Gastrocnemius medialis (tissue), 4 donors: ENCODE measurements around the gene PGS1. TPM values are rescaled to one million over a fixed set of nuclear protein-coding genes. Genes with fewer than 3 reads are reported as not detected.

Experiments
- ATAC-seq, 2 donors: fragments of 150-250 bp; one replicate each; pipeline ENCODE4 v1.9.1; 2016
- DNase-seq, 2 donors: peaks; one replicate each; pipeline ENCODE4 v3.0.0-alpha.2; 2019
- H3K27ac ChIP-seq, 4 donors: fragments of 200-600 bp; sonication (generic); 1 replicate in 1 of 4; 2 replicates in 3 of 4; pipeline ENCODE4 v1.5.1; 2016 to 2018; ENCODE audit warnings: mild to moderate bottlenecking in 2 of 4, moderate library complexity in 1 of 4
- H3K27me3 ChIP-seq, 3 donors: fragments of 200-600 bp; sonication (generic) in 2 of 3; 1 replicate in 1 of 3; 2 replicates in 2 of 3; pipeline versions ENCODE4 v1.5.1 to v1.6.0; 2016 to 2019; ENCODE audit warnings: mild to moderate bottlenecking in 1 of 3, moderate library complexity in 1 of 3
- H3K36me3 ChIP-seq, 2 donors: fragments of 200-600 bp; sonication (generic) in 1 of 2; one replicate each; pipeline ENCODE4 v1.5.1; 2017 to 2018
- H3K4me1 ChIP-seq, 2 donors: fragments of 200-600 bp; sonication (generic) in 1 of 2; one replicate each; pipeline ENCODE4 v1.5.1; 2016 to 2017; ENCODE audit warnings: mild to moderate bottlenecking in 2 of 2
- H3K4me3 ChIP-seq, 4 donors: fragments of 200-600 bp; sonication (generic) in 3 of 4; 1 replicate in 1 of 4; 2 replicates in 3 of 4; pipeline ENCODE4 v1.5.1; 2016 to 2019; ENCODE audit warnings: mild to moderate bottlenecking in 2 of 4
- H3K9me3 ChIP-seq, 3 donors: fragments of 200-600 bp; sonication (generic) in 2 of 3; 1 replicate in 1 of 3; 2 replicates in 2 of 3; pipeline ENCODE4 v1.5.1; 2016 to 2019
- POLR2A ChIP-seq, 2 donors: fragments of 450-650 bp; IDR thresholded peaks; one replicate each; pipeline ENCODE4 v1.6.1; 2017; ENCODE audit warnings: antibody characterized with exemption in 2 of 2, mild to moderate bottlenecking in 2 of 2, moderate library complexity in 2 of 2
- in situ Hi-C, 4 donors: fragments of 200-750 bp; cut with MboI; loops; one replicate each; pipeline versions ENCODE4 v1.15.0 to v1.8.0; 2017; ENCODE audit warnings: low sequenced_read_pairs in 4 of 4
- intact Hi-C: fragments of 100-400 bp; cut with DNase I; formaldehyde crosslinking; loops from one replicate; pipeline ENCODE4 v1.15.1; 2023; ENCODE audit warnings: low total_unique reads
- total RNA-seq, 4 donors: library from RNA; depleted of rRNA; stranded (reverse); fragments of >200 nt; gene quantifications; one replicate each; pipeline versions ENCODE4 v1.1.0 to v1.2.3, GENCODE V29; 2016
- TF ChIP-seq, protein P1 (sequence below), 5 experiments: fragments of 450-650 bp in 3 of 5; fragments of 200-600 bp in 2 of 5; sonication (generic) in 2 of 5; IDR thresholded peaks in 4 of 5; conservative IDR thresholded peaks in 1 of 5; 1 replicate in 4 of 5; 2 replicates in 1 of 5; pipeline ENCODE4 v1.5.1; 2016 to 2019; ENCODE audit warnings: antibody characterized with exemption in 5 of 5, mild to moderate bottlenecking in 3 of 5, moderate library complexity in 3 of 5

The PGS1 gene
- total RNA-seq, 4 donors from 2014 or later: 16.6 to 30.0 (median 21.8) TPM

DNA sequence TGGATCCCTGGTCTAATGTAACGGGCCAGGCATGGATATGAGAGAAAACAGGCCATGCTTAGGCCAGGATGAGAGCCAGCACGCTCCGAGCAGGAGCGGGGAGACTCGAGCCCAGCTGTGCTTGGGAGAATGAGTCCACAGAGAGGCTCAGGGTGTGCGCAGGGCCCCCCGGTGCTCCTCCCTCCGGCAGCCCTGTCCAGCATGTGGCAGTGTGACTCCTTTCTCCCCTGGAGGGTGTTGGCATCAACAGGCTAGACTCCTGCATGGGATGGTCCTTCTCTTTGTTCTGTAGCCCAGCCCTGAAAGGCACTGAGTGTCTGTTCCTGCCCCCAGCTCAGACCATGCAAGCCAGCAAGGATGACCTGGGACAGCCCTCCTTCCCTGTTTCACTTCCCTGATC, 23.4 kb downstream of the PGS1 start:
- Histone ChIP-seq H3K27me3 (no peaks in the 10 kb centered on the region), H3K9me3 (no peaks in the 10 kb centered on the region), H3K27ac (no peak overlapping the region), H3K36me3 (peaks cover 0 to 66% of the 10 kb centered on the region in 2 donors), H3K4me3 (no peak overlapping the region), H3K4me1 (peaks cover 31 to 37% of the 10 kb centered on the region in 2 donors)
- in situ Hi-C loops (no loop called here), intact Hi-C loops (no loop called here)
- no peak for TF ChIP-seq POLR2A (IDR thresholded peaks at IDR 0.05)
- TF ChIP-seq, protein P1, sequence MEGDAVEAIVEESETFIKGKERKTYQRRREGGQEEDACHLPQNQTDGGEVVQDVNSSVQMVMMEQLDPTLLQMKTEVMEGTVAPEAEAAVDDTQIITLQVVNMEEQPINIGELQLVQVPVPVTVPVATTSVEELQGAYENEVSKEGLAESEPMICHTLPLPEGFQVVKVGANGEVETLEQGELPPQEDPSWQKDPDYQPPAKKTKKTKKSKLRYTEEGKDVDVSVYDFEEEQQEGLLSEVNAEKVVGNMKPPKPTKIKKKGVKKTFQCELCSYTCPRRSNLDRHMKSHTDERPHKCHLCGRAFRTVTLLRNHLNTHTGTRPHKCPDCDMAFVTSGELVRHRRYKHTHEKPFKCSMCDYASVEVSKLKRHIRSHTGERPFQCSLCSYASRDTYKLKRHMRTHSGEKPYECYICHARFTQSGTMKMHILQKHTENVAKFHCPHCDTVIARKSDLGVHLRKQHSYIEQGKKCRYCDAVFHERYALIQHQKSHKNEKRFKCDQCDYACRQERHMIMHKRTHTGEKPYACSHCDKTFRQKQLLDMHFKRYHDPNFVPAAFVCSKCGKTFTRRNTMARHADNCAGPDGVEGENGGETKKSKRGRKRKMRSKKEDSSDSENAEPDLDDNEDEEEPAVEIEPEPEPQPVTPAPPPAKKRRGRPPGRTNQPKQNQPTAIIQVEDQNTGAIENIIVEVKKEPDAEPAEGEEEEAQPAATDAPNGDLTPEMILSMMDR (IDR thresholded peaks at IDR 0.05 in 4 of 5, conservative IDR thresholded peaks at IDR 0.05 in 1 of 5): no peak
- DNase-seq (no peak), ATAC-seq (no peak)

DNA sequence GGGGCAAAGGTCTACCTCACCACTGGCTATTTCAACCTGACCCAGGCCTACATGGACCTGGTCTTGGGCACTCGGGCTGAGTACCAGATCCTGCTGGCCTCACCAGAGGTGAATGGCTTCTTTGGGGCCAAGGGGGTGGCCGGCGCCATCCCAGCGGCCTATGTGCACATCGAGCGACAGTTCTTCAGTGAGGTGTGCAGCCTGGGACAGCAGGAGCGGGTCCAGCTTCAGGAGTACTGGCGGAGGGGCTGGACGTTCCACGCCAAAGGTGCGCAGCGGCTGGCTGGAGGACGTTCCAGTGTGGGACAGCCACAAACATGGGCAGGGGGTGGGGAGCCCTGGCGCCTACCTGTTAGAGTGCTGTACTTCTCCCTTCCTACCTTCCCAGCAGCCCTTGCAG, 25.4 kb downstream of the PGS1 start:
- Histone ChIP-seq H3K36me3 (peaks cover 0 to 60% of the 10 kb centered on the region in 2 donors), H3K9me3 (no peaks in the 10 kb centered on the region), H3K27ac (no peak overlapping the region), H3K4me1 (peaks cover 31 to 39% of the 10 kb centered on the region in 2 donors), H3K4me3 (no peak overlapping the region), H3K27me3 (no peaks in the 10 kb centered on the region)
- DNase-seq (no peak), ATAC-seq (no peak)
- TF ChIP-seq POLR2A (IDR thresholded peaks at IDR 0.05): no peak
- TF ChIP-seq, protein P1 (IDR thresholded peaks at IDR 0.05 in 4 of 5, conservative IDR thresholded peaks at IDR 0.05 in 1 of 5): no peak
- in situ Hi-C loops: no loop called here
- intact Hi-C loops: no loop called here

DNA sequence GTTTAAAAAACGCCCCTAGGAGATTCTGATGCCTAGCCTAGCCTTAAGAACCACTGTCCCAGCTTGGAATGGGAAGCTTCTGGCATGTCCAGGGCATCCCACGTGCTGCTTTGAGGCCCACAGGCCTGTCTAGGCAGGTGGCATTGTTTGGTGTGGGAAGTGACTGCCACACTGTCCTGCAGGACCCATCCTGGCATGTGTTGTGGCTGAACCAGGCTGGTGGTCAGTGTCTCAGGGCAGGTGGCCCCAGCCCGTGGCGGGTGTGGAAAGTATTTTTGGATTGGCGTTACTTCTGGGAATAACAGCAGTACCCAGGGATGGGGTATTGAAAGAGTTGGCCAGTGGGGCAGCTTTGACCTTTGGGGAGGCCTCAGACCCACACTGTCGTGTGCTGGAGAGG, 27.9 kb downstream of the PGS1 start:
- Histone ChIP-seq H3K36me3 (peaks cover 0 to 35% of the 10 kb centered on the region in 2 donors), H3K4me1 (peaks cover 52 to 53% of the 10 kb centered on the region in 2 donors), H3K27me3 (no peaks in the 10 kb centered on the region), H3K27ac (peak overlapping the region in 2 of 4 donors; percentile 74 to 95), H3K4me3 (no peak overlapping the region), H3K9me3 (no peaks in the 10 kb centered on the region)
- TF ChIP-seq, protein P1 (IDR thresholded peaks at IDR 0.05 in 4 of 5, conservative IDR thresholded peaks at IDR 0.05 in 1 of 5): no peak
- TF ChIP-seq POLR2A (IDR thresholded peaks at IDR 0.05): no peak
- DNase-seq (no peak), ATAC-seq (no peak)
- in situ Hi-C loops: no loop called here
- intact Hi-C loops: no loop called here

DNA sequence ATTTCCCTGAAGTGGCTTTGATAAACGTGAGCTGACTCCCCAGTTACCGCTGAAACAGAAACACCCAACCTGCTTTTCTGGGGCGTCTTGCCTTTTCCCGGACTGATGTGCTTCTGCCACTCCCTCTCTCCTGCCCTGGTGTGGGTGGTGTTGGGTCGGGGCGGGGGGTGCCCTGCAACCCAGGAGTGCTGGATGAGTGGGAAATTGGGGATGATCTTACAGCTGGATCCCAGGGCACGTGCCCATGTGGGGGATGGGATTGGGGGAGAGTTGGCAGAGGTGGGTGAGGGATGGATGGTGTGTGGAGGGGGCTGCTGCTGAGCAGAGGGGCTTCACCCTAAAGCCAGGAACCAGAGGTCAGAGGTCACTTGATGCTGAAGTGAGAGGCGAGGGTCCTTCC, 28.5 kb downstream of the PGS1 start:
- ATAC-seq: no peak
- Histone ChIP-seq H3K4me1 (peaks cover 57 to 58% of the 10 kb centered on the region in 2 donors), H3K27me3 (no peaks in the 10 kb centered on the region), H3K27ac (peak overlapping the region in 3 of 4 donors; percentile 74 to 98 (median 95)), H3K36me3 (peaks cover 0 to 30% of the 10 kb centered on the region in 2 donors), H3K4me3 (no peak overlapping the region), H3K9me3 (no peaks in the 10 kb centered on the region)
- intact Hi-C loops (no loop called here), in situ Hi-C loops (no loop called here)
- TF ChIP-seq, protein P1 (IDR thresholded peaks at IDR 0.05 in 4 of 5, conservative IDR thresholded peaks at IDR 0.05 in 1 of 5): no peak
- TF ChIP-seq POLR2A (IDR thresholded peaks at IDR 0.05): no peak
- DNase-seq: no peak
